ENCODE results near the gene ITPRIP. TPM values are rescaled to one million over a fixed set of nuclear protein-coding genes. Genes with fewer than 3 reads are reported as not detected.

Gene ITPRIP
- total RNA-seq, 1 experiment from 2014 or later: 15.5 TPM

Other genes starting within 250 kb of the ITPRIP start
- gene SFR1, start 216.3 kb downstream of the ITPRIP start, total RNA-seq (2014; rRNA removed; shearing (Covaris generic); ENCODE audit: low replicate concordance): 6.6 and 11.1 TPM in 2 replicates
- gene CFAP43, start 106.1 kb downstream of the ITPRIP start, total RNA-seq (2014; rRNA removed; shearing (Covaris generic); ENCODE audit: low replicate concordance): 0.89 TPM in 1 of 2 replicates, not detected in the other
- gene GSTO1, start 83.6 kb downstream of the ITPRIP start, total RNA-seq (2014; rRNA removed; shearing (Covaris generic); ENCODE audit: low replicate concordance): 191 and 245 TPM in 2 replicates
- 0.62 and 1.8 TPM in 2 replicates for gene GSTO2, start 69.3 kb downstream of the ITPRIP start, total RNA-seq (2014; rRNA removed; shearing (Covaris generic); ENCODE audit: low replicate concordance)
- gene CFAP58, start 15.4 kb upstream of the ITPRIP start, total RNA-seq (2014; rRNA removed; shearing (Covaris generic); ENCODE audit: low replicate concordance): 0.05 and 0.20 TPM in 2 replicates

Measured in MG63 (cell line).